Progenitor cell of endocrine pancreas (in vitro differentiated cells): ENCODE results near the gene NIPA2. TPM values are rescaled to one million over a fixed set of nuclear protein-coding genes. Genes with fewer than 3 reads are reported as not detected.
A peak's percentile ranks its signal among the peaks of the same experiment; 100 is the strongest.

Experiments used
- DNase-seq: peaks from one replicate; pipeline ENCODE4 v3.0.0; 2021; ENCODE audit warnings: low spot score; ENCODE audit not compliant: unreplicated experiment
- H3K27ac Mint-ChIP-seq: 2 replicates; pipeline ENCODE4 v1.8.0; 2021; ENCODE audit warnings: mild to moderate bottlenecking, moderate library complexity, mixed read lengths
- H3K27me3 Mint-ChIP-seq: 2 replicates; pipeline ENCODE4 v1.8.0; 2021; ENCODE audit warnings: mixed read lengths
- H3K36me3 Mint-ChIP-seq: 2 replicates; pipeline ENCODE4 v1.8.0; 2022; ENCODE audit warnings: mixed read lengths; ENCODE audit not compliant: insufficient read depth
- H3K4me1 Mint-ChIP-seq: 2 replicates; pipeline ENCODE4 v1.8.0; 2021; ENCODE audit warnings: low read depth, mixed read lengths
- H3K4me3 Mint-ChIP-seq: 2 replicates; pipeline ENCODE4 v1.8.0; 2021; ENCODE audit warnings: low read depth, mild to moderate bottlenecking, moderate library complexity, mixed read lengths
- H3K9me3 Mint-ChIP-seq: 2 replicates; pipeline ENCODE4 v1.8.0; 2021; ENCODE audit warnings: low read depth, mixed read lengths
- CTCF ChIP-seq: fragments of 200-600 bp; sonication (generic); IDR thresholded peaks from one replicate; pipeline ENCODE4 v1.5.0; 2021; ENCODE audit warnings: antibody characterized with exemption, mild to moderate bottlenecking; ENCODE audit not compliant: unreplicated experiment
- total RNA-seq: library from RNA; stranded (reverse); gene quantifications from 2 replicates; pipeline ENCODE4 v1.2.1, GENCODE V29; 2021

Gene NIPA2
- total RNA-seq, 1 donor from 2014 or later: 34.3 TPM

GRCh38 chr15:22866079-22866478 lies 27.6 kb downstream of the NIPA2 start:
- Mint-ChIP-seq H3K4me3 (no peak overlapping the region), H3K36me3 (peaks cover 30% of the 10 kb centered on the region), H3K9me3 (no peaks in the 10 kb centered on the region), H3K27ac (peak overlapping the region; percentile 50), H3K27me3 (no peaks in the 10 kb centered on the region), H3K4me1 (peaks cover 3% of the 10 kb centered on the region)
- TF ChIP-seq CTCF: no peak
- no peak for DNase-seq

GRCh38 chr15:22867886-22868285 lies 29.4 kb downstream of the NIPA2 start:
- peaks cover 36% of the 10 kb centered on the region for H3K36me3 Mint-ChIP-seq
- no peak overlapping the region for H3K4me3 Mint-ChIP-seq
- H3K27ac Mint-ChIP-seq: no peak overlapping the region
- no peak for TF ChIP-seq CTCF
- H3K27me3 Mint-ChIP-seq: no peaks in the 10 kb centered on the region
- H3K4me1 Mint-ChIP-seq: peaks cover 3% of the 10 kb centered on the region
- DNase-seq: no peak
- no peaks in the 10 kb centered on the region for H3K9me3 Mint-ChIP-seq

GRCh38 chr15:22868495-22868894 lies 30.0 kb downstream of the NIPA2 start:
- Mint-ChIP-seq H3K4me3 (no peak overlapping the region), H3K9me3 (no peaks in the 10 kb centered on the region), H3K4me1 (peaks cover 3% of the 10 kb centered on the region), H3K27me3 (no peaks in the 10 kb centered on the region), H3K27ac (no peak overlapping the region), H3K36me3 (peaks cover 40% of the 10 kb centered on the region)
- no peak for DNase-seq
- no peak for TF ChIP-seq CTCF

- H3K27ac Mint-ChIP-seq: no peak overlapping the region
- TF ChIP-seq CTCF: no peak
- no peak for DNase-seq
- no peaks in the 10 kb centered on the region for H3K9me3 Mint-ChIP-seq
- H3K27me3 Mint-ChIP-seq: no peaks in the 10 kb centered on the region
- H3K4me1 Mint-ChIP-seq: peaks cover 3% of the 10 kb centered on the region
- peaks cover 37% of the 10 kb centered on the region for H3K36me3 Mint-ChIP-seq
- H3K4me3 Mint-ChIP-seq: no peak overlapping the region
These were observed 30.5 kb downstream of the NIPA2 start for GRCh38 chr15:22868928-22869327.

- no peak for DNase-seq
- no peak overlapping the region for H3K27ac Mint-ChIP-seq
- H3K27me3 Mint-ChIP-seq: no peaks in the 10 kb centered on the region
- peaks cover 33% of the 10 kb centered on the region for H3K36me3 Mint-ChIP-seq
- no peaks in the 10 kb centered on the region for H3K9me3 Mint-ChIP-seq
- H3K4me3 Mint-ChIP-seq: no peak overlapping the region
- H3K4me1 Mint-ChIP-seq: peaks cover 3% of the 10 kb centered on the region
- no peak for TF ChIP-seq CTCF
These were observed 31.4 kb downstream of the NIPA2 start for GRCh38 chr15:22869856-22870255.

- no peaks in the 10 kb centered on the region for H3K9me3 Mint-ChIP-seq
- DNase-seq: no peak
- H3K36me3 Mint-ChIP-seq: peaks cover 31% of the 10 kb centered on the region
- no peak overlapping the region for H3K4me3 Mint-ChIP-seq
- TF ChIP-seq CTCF: no peak
- no peaks in the 10 kb centered on the region for H3K27me3 Mint-ChIP-seq
- peaks cover 3% of the 10 kb centered on the region for H3K4me1 Mint-ChIP-seq
- no peak overlapping the region for H3K27ac Mint-ChIP-seq
These were observed 32.4 kb downstream of the NIPA2 start for GRCh38 chr15:22870865-22871264.
